ENCODE data around the gene SNX15.
A peak's percentile ranks its signal among the peaks of the same experiment; 100 is the strongest.

The SNX15 gene

DNA sequence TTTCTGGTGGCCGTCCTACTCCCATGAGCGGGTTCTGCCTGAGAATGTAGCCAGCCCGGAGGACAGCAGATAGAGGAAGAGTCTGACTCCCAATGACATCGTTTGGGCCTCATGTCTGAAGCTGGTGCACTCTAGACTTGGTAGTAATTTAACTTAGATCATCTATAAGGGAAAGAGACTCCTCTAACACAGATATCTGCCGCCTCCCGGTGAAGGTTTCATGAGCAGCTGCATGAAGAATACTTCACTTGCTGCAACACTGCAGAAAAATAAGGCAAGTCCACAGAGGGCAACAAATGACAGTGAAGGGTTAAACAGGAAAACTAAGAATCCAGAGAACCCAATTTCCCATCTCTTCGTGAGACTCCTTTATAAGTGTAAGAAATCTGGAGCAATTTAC is 19.2 kb upstream of the SNX15 start:
- TF ChIP-seq, protein P1, sequence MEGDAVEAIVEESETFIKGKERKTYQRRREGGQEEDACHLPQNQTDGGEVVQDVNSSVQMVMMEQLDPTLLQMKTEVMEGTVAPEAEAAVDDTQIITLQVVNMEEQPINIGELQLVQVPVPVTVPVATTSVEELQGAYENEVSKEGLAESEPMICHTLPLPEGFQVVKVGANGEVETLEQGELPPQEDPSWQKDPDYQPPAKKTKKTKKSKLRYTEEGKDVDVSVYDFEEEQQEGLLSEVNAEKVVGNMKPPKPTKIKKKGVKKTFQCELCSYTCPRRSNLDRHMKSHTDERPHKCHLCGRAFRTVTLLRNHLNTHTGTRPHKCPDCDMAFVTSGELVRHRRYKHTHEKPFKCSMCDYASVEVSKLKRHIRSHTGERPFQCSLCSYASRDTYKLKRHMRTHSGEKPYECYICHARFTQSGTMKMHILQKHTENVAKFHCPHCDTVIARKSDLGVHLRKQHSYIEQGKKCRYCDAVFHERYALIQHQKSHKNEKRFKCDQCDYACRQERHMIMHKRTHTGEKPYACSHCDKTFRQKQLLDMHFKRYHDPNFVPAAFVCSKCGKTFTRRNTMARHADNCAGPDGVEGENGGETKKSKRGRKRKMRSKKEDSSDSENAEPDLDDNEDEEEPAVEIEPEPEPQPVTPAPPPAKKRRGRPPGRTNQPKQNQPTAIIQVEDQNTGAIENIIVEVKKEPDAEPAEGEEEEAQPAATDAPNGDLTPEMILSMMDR (IDR thresholded peaks at IDR 0.05), result no peak
- TF ChIP-seq ZFX (IDR thresholded peaks at IDR 0.05; ENCODE audit: borderline replicate concordance), result no peak
- no peak overlapping the region for H3K27ac ChIP-seq

- TF ChIP-seq ZFX (IDR thresholded peaks at IDR 0.05; ENCODE audit: borderline replicate concordance), result no peak
- TF ChIP-seq, protein P1 (IDR thresholded peaks at IDR 0.05), result no peak
- H3K27ac ChIP-seq, result no peak overlapping the region
Measured at GRCh38 chr11:65008873-65009272, 18.4 kb upstream of the SNX15 start.

- peak overlapping the region; percentile 83 for H3K27ac ChIP-seq
- no peak for TF ChIP-seq ZFX (IDR thresholded peaks at IDR 0.05; ENCODE audit: borderline replicate concordance)
- TF ChIP-seq, protein P1 (IDR thresholded peaks at IDR 0.05), result no peak
Measured at GRCh38 chr11:65013130-65013887, 13.9 kb upstream of the SNX15 start.

DNA sequence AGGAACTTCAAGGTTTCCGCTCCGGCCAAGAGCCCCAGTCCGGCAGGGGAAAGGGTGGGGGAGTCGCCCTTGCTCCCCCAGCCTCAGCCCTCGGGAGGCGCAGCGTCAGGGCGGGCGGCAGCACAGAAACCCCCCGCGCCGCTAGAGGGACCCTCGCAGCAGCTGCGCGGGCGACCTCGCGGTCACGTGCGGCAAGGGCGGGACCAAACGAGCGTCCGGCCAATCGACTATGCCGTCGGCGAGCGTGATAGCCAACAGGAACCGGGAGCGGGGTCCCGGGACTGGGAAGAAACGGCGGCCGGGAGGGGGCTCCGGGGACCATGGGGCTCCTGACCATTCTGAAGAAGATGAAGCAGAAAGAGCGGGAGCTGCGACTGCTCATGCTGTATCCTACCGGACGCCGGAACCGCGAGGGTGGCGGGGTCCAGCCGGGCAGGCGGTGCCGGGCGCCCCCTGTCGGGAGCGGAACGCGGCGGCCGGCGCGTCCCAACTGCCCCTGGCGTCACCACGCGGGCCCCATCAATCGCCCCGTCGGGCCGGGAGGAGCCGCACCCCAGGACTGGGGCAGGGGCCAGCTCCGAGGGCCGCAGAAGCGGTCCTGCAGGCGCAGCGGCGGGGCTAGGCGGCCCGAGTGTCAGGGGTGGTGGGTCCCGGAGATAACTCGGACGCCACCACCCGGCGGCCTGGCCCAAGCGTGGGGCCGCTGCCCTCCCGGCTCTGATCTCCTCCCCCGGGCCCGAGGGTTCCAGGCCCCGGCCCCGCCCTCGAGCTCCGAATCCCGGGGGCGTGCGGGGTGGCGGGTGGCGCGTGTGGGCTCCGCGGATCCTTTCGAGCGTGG is 13.1 kb upstream of the SNX15 start, which contains the start of gene ARL2:
Gene ARL2 (plus strand): TSS at position 273 of the 838 bp plus-strand sequence. CDS start 48 bp downstream, at position 321.
- peak within 1 kb of the TSS; percentile 83 for H3K27ac ChIP-seq
- no peak for TF ChIP-seq ZFX (IDR thresholded peaks at IDR 0.05; ENCODE audit: borderline replicate concordance)
- TF ChIP-seq, protein P1 (IDR thresholded peaks at IDR 0.05), result peak; percentile 96

- no peak for TF ChIP-seq ZFX (IDR thresholded peaks at IDR 0.05; ENCODE audit: borderline replicate concordance)
- TF ChIP-seq, protein P1 (IDR thresholded peaks at IDR 0.05), result no peak
- H3K27ac ChIP-seq, result peak overlapping the region; percentile 83
Measured at GRCh38 chr11:65014726-65015227, 12.5 kb upstream of the SNX15 start.

DNA sequence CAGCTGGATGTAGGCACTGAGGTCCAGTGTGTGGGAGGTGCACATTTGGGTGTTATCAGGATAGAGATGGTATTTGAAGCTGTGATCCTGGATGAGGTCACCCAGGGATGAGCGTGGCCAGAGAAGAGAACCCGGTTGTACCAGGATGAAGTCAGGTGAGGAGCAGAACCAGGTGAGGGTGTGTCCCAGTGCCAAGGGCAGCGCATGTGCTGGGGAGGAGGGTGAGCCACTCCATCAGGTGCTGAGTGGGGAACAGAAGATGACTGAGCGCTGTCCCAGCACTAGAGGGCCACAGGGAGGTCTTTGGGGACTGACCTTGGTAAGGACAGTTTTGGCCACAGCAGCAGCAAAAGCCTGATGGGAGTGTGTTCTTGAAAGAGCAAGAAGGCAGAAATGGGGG is 10.5 kb upstream of the SNX15 start:
- TF ChIP-seq, protein P1 (IDR thresholded peaks at IDR 0.05), result no peak
- TF ChIP-seq ZFX (IDR thresholded peaks at IDR 0.05; ENCODE audit: borderline replicate concordance), result no peak

More for the DNA sequence above, 10.5 kb upstream of the SNX15 start:
- no peak overlapping the region for H3K27ac ChIP-seq
